WTC11 (cell line): ENCODE data around the gene GANAB. TPM values are rescaled to one million over a fixed set of nuclear protein-coding genes. Genes with fewer than 3 reads are reported as not detected.

Experiments used
- ATAC-seq: fragments of 200-7000 bp; cut with Tn5 transposase; 2 replicates; pipeline ENCODE4 v1.10.0; 2021; ENCODE audit warnings: mild to moderate bottlenecking, moderate library complexity
- CTCF ChIA-PET: fragments of 300-600 bp; sonication (Branson Sonifier 250); formaldehyde crosslinking; loops from one replicate; lab custom pipeline; 2021; ENCODE audit warnings: antibody characterized with exemption; lab: Charles Lee
- POLR2A ChIA-PET: fragments of 350-600 bp; sonication (Branson Sonifier 250); formaldehyde crosslinking; loops from one replicate; lab custom pipeline; 2021; ENCODE audit warnings: antibody characterized with exemption; lab: Charles Lee
- DNase-seq: peaks from one replicate; pipeline ENCODE4 v3.0.0; 2021; ENCODE audit warnings: low spot score
- H3K27ac Mint-ChIP-seq: 2 replicates; pipeline ENCODE4 v1.8.0; 2021; ENCODE audit warnings: mixed read lengths
- H3K27me3 Mint-ChIP-seq: 2 replicates; pipeline ENCODE4 v1.8.0; 2021; ENCODE audit warnings: low read depth, mild to moderate bottlenecking, moderate library complexity, mixed read lengths
- H3K36me3 Mint-ChIP-seq: 2 replicates; pipeline ENCODE4 v1.8.0; 2021; ENCODE audit warnings: mixed read lengths
- H3K4me1 Mint-ChIP-seq: 2 replicates; pipeline ENCODE4 v1.8.0; 2022; ENCODE audit warnings: mixed read lengths
- H3K4me3 Mint-ChIP-seq: 2 replicates; pipeline ENCODE4 v1.8.0; 2021; ENCODE audit warnings: mild to moderate bottlenecking, moderate library complexity, mixed read lengths
- H3K9me3 Mint-ChIP-seq: 2 replicates; pipeline ENCODE4 v1.8.0; 2021; ENCODE audit warnings: mixed read lengths
- CBFB ChIP-seq: sonication (generic); formaldehyde crosslinking; IDR thresholded peaks from 2 replicates; pipeline ENCODE4 v1.8.1; 2022; ENCODE audit warnings: mild to moderate bottlenecking, low read depth, missing genetic modification reagents
- CDX4 ChIP-seq: fragments of 250-450 bp; sonication (Bioruptor Pico); IDR thresholded peaks from 2 replicates; pipeline ENCODE4 v1.9.0; 2021; ENCODE audit warnings: moderate library complexity, mild to moderate bottlenecking, inconsistent platforms, borderline replicate concordance
- ELF4 ChIP-seq: sonication (generic); formaldehyde crosslinking; IDR thresholded peaks from 2 replicates; pipeline ENCODE4 v1.8.1; 2022; ENCODE audit warnings: low read depth, mild to moderate bottlenecking, moderate library complexity, missing genetic modification reagents
- FOXJ3 ChIP-seq: sonication (generic); formaldehyde crosslinking; IDR thresholded peaks from 2 replicates; pipeline ENCODE4 v1.9.0; 2021; ENCODE audit warnings: missing genetic modification reagents, mild to moderate bottlenecking, borderline replicate concordance
- FOXP1 ChIP-seq: sonication (generic); formaldehyde crosslinking; IDR thresholded peaks from 2 replicates; pipeline ENCODE4 v1.8.0; 2022; ENCODE audit warnings: missing genetic modification reagents, mild to moderate bottlenecking, moderate library complexity, borderline replicate concordance
- GTF2I ChIP-seq: fragments of 250-450 bp; sonication (Bioruptor Pico); conservative IDR thresholded peaks from 2 replicates; pipeline ENCODE4 v1.4.0; 2021; ENCODE audit warnings: mild to moderate bottlenecking
- HMGXB4 ChIP-seq: sonication (generic); formaldehyde crosslinking; IDR thresholded peaks from 2 replicates; pipeline ENCODE4 v1.8.1; 2023; ENCODE audit warnings: mild to moderate bottlenecking, moderate library complexity, missing genetic modification reagents
- JUN ChIP-seq: sonication (generic); formaldehyde crosslinking; IDR thresholded peaks from 2 replicates; pipeline ENCODE4 v1.8.0; 2023; ENCODE audit warnings: mild to moderate bottlenecking, missing genetic modification reagents
- NFYB ChIP-seq: sonication (generic); formaldehyde crosslinking; conservative IDR thresholded peaks from 2 replicates; pipeline ENCODE4 v1.8.0; 2022; ENCODE audit warnings: low read depth, missing genetic modification reagents
- NR2C2 ChIP-seq: sonication (generic); formaldehyde crosslinking; IDR thresholded peaks from 2 replicates; pipeline ENCODE4 v1.8.0; 2022; ENCODE audit warnings: mild to moderate bottlenecking, missing genetic modification reagents
- RELA ChIP-seq: sonication (generic); formaldehyde crosslinking; IDR thresholded peaks from 2 replicates; pipeline ENCODE4 v1.8.1; 2022; ENCODE audit warnings: missing genetic modification reagents, mild to moderate bottlenecking, borderline replicate concordance
- RORB ChIP-seq: fragments of 250-450 bp; sonication (Bioruptor Pico); IDR thresholded peaks from 2 replicates; pipeline ENCODE4 v1.9.0; 2021; ENCODE audit warnings: mild to moderate bottlenecking
- SP1 ChIP-seq: sonication (generic); formaldehyde crosslinking; conservative IDR thresholded peaks from 2 replicates; pipeline ENCODE4 v1.8.1; 2022; ENCODE audit warnings: missing genetic modification reagents
- TEAD1 ChIP-seq: sonication (generic); formaldehyde crosslinking; IDR thresholded peaks from 2 replicates; pipeline ENCODE4 v1.8.0; 2022; ENCODE audit warnings: mild to moderate bottlenecking, missing genetic modification reagents
- TEAD4 ChIP-seq: sonication (generic); formaldehyde crosslinking; IDR thresholded peaks from 2 replicates; pipeline ENCODE4 v1.8.0; 2022; ENCODE audit warnings: mild to moderate bottlenecking, missing genetic modification reagents
- TP53 ChIP-seq: sonication (generic); formaldehyde crosslinking; IDR thresholded peaks from 2 replicates; pipeline ENCODE4 v1.8.1; 2023; ENCODE audit warnings: mild to moderate bottlenecking, missing genetic modification reagents
- ZBTB21 ChIP-seq: sonication (generic); formaldehyde crosslinking; IDR thresholded peaks from 2 replicates; pipeline ENCODE4 v1.8.1; 2023; ENCODE audit warnings: mild to moderate bottlenecking, missing genetic modification reagents, borderline replicate concordance
- ZMAT4 ChIP-seq: fragments of 250-450 bp; sonication (Bioruptor Pico); IDR thresholded peaks from 2 replicates; pipeline ENCODE4 v1.9.0; 2021; ENCODE audit warnings: mild to moderate bottlenecking
- ZNF121 ChIP-seq: sonication (generic); formaldehyde crosslinking; IDR thresholded peaks from 2 replicates; pipeline ENCODE4 v1.8.0; 2023; ENCODE audit warnings: missing genetic modification reagents
- ZNF219 ChIP-seq: sonication (generic); formaldehyde crosslinking; IDR thresholded peaks from 2 replicates; pipeline ENCODE4 v1.8.0; 2023; ENCODE audit warnings: missing genetic modification reagents, mild to moderate bottlenecking, borderline replicate concordance
- ZNF512 ChIP-seq: sonication (generic); formaldehyde crosslinking; IDR thresholded peaks from 2 replicates; pipeline ENCODE4 v1.8.1; 2022; ENCODE audit warnings: missing genetic modification reagents, borderline replicate concordance
- total RNA-seq: library from RNA; stranded (reverse); gene quantifications from 3 replicates; pipeline ENCODE4 v1.2.3, GENCODE V29; 2021
- TF ChIP-seq, protein P1 (sequence below): sonication (generic); formaldehyde crosslinking; conservative IDR thresholded peaks from 2 replicates; pipeline ENCODE4 v1.8.1; 2023; ENCODE audit warnings: mild to moderate bottlenecking, low read depth, missing genetic modification reagents, moderate library complexity
- TF ChIP-seq, protein P2 (sequence below): sonication (generic); formaldehyde crosslinking; IDR thresholded peaks from 2 replicates; pipeline ENCODE4 v1.8.0; 2023; ENCODE audit warnings: missing genetic modification reagents
- TF ChIP-seq, protein P3 (sequence below): sonication (generic); formaldehyde crosslinking; IDR thresholded peaks from 2 replicates; pipeline ENCODE4 v1.8.0; 2022; ENCODE audit warnings: missing genetic modification reagents
- TF ChIP-seq, protein P4 (sequence below): sonication (generic); formaldehyde crosslinking; IDR thresholded peaks from 2 replicates; pipeline ENCODE4 v1.8.1; 2023; ENCODE audit warnings: mild to moderate bottlenecking, missing genetic modification reagents, moderate library complexity

The GANAB gene
- total RNA-seq, 1 experiment from 2014 or later = 327 TPM

DNA sequence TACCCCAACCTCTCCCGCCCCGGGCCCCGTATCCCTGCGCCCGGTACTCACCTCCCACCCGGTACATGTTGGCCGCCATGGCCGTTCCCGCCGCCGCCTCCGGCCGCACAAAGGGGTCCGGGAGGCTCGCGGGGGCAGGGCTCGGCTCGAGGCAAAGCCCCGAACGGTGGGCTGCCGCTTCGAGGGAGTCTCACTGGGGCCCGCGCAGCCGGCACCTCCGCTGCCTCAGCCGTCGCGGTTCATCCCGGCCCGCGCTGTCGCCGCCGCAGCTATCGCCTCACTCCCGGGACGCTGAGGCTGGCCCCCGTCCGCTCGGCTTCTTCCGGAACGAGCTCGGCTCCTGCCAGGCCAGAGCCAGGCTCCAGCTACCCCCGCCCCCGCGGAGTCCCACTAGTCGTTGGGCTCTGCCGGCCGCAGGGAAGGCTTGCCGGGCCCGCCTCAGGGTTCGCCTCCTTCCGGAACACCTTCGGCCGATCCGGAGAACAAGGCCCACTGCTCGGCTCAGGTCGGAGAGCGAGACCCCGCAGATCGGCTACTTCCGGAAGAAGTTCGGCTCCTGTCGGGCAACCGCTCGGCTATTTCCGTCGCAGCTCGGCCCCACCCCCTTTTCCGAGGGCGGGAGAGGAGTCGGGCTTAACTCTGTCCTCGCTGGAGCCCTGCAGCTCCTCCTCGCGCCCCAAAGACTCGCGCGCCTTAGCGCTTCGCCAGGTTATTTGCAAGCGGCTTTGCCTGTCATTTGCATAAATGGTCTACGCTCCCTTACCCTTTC is 44.9 kb downstream of the GANAB start, which contains the start of gene MTA2:
Gene MTA2, minus strand, starts transcription at position 494 of the 769 bp plus-strand sequence. Its CDS starts 415 bp downstream, at position 79.
- peak; percentile 99 for DNase-seq
- ChIA-PET CTCF (interaction anchor here (0.6 to 8.9 kb wide), 13 partner anchors 9 to 207 kb away, joined by 3 to 74 read pairs (median 5); partner anchors contain the start of genes B3GAT3, EEF1G, EML3 and HNRNPUL2), POLR2A (interaction anchor here (0.6 to 3.1 kb wide), 17 partner anchors 10 to 251 kb away, joined by 3 to 53 read pairs (median 4); partner anchors contain the start of genes B3GAT3, BSCL2, C11orf98 and CSKMT)
- Mint-ChIP-seq H3K27ac (peak within 1 kb of the TSS; percentile 98), H3K4me3 (peak within 1 kb of the TSS; percentile 91), H3K4me1 (peaks cover 46% of the 10 kb centered on the region), H3K36me3 (peaks cover 40% of the 10 kb centered on the region), H3K9me3 (no peaks in the 10 kb centered on the region), H3K27me3 (peaks cover 26% of the 10 kb centered on the region)
- ATAC-seq = peak; percentile 87
- peak; percentile 26; the same call in 1 of the 2 replicates for TF ChIP-seq RELA (CRISPR knock-in tag)
- no peak for TF ChIP-seq CDX4 (CRISPR knock-in tag)
- TF ChIP-seq GTF2I (CRISPR knock-in tag) = no peak
- no peak for TF ChIP-seq ZNF121 (CRISPR knock-in tag)
- no peak for TF ChIP-seq RORB (CRISPR knock-in tag)
- no peak for TF ChIP-seq ZNF512 (CRISPR knock-in tag)
- TF ChIP-seq, protein P1, sequence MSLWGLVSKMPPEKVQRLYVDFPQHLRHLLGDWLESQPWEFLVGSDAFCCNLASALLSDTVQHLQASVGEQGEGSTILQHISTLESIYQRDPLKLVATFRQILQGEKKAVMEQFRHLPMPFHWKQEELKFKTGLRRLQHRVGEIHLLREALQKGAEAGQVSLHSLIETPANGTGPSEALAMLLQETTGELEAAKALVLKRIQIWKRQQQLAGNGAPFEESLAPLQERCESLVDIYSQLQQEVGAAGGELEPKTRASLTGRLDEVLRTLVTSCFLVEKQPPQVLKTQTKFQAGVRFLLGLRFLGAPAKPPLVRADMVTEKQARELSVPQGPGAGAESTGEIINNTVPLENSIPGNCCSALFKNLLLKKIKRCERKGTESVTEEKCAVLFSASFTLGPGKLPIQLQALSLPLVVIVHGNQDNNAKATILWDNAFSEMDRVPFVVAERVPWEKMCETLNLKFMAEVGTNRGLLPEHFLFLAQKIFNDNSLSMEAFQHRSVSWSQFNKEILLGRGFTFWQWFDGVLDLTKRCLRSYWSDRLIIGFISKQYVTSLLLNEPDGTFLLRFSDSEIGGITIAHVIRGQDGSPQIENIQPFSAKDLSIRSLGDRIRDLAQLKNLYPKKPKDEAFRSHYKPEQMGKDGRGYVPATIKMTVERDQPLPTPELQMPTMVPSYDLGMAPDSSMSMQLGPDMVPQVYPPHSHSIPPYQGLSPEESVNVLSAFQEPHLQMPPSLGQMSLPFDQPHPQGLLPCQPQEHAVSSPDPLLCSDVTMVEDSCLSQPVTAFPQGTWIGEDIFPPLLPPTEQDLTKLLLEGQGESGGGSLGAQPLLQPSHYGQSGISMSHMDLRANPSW (CRISPR knock-in tag) = no peak
- no peak for TF ChIP-seq ZBTB21 (CRISPR knock-in tag)
- no peak for TF ChIP-seq JUN (CRISPR knock-in tag)
- TF ChIP-seq, protein P2, sequence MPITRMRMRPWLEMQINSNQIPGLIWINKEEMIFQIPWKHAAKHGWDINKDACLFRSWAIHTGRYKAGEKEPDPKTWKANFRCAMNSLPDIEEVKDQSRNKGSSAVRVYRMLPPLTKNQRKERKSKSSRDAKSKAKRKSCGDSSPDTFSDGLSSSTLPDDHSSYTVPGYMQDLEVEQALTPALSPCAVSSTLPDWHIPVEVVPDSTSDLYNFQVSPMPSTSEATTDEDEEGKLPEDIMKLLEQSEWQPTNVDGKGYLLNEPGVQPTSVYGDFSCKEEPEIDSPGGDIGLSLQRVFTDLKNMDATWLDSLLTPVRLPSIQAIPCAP = no peak
- TF ChIP-seq, protein P3, sequence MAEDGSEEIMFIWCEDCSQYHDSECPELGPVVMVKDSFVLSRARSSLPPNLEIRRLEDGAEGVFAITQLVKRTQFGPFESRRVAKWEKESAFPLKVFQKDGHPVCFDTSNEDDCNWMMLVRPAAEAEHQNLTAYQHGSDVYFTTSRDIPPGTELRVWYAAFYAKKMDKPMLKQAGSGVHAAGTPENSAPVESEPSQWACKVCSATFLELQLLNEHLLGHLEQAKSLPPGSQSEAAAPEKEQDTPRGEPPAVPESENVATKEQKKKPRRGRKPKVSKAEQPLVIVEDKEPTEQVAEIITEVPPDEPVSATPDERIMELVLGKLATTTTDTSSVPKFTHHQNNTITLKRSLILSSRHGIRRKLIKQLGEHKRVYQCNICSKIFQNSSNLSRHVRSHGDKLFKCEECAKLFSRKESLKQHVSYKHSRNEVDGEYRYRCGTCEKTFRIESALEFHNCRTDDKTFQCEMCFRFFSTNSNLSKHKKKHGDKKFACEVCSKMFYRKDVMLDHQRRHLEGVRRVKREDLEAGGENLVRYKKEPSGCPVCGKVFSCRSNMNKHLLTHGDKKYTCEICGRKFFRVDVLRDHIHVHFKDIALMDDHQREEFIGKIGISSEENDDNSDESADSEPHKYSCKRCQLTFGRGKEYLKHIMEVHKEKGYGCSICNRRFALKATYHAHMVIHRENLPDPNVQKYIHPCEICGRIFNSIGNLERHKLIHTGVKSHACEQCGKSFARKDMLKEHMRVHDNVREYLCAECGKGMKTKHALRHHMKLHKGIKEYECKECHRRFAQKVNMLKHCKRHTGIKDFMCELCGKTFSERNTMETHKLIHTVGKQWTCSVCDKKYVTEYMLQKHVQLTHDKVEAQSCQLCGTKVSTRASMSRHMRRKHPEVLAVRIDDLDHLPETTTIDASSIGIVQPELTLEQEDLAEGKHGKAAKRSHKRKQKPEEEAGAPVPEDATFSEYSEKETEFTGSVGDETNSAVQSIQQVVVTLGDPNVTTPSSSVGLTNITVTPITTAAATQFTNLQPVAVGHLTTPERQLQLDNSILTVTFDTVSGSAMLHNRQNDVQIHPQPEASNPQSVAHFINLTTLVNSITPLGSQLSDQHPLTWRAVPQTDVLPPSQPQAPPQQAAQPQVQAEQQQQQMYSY (CRISPR knock-in tag) = no peak
- TF ChIP-seq, protein P4, sequence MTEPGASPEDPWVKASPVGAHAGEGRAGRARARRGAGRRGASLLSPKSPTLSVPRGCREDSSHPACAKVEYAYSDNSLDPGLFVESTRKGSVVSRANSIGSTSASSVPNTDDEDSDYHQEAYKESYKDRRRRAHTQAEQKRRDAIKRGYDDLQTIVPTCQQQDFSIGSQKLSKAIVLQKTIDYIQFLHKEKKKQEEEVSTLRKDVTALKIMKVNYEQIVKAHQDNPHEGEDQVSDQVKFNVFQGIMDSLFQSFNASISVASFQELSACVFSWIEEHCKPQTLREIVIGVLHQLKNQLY (CRISPR knock-in tag) = no peak
- TF ChIP-seq SP1 (CRISPR knock-in tag) = peak; percentile 75
- no peak for TF ChIP-seq TEAD4 (CRISPR knock-in tag)
- TF ChIP-seq HMGXB4 (CRISPR knock-in tag) = peak; percentile 77; the same call in 1 of the 2 replicates
- TF ChIP-seq FOXP1 = peak; percentile 91
- TF ChIP-seq ELF4 (CRISPR knock-in tag) = no peak
- no peak for TF ChIP-seq NR2C2 (CRISPR knock-in tag)
- no peak for TF ChIP-seq TP53 (CRISPR knock-in tag)
- TF ChIP-seq CBFB (CRISPR knock-in tag) = no peak
- TF ChIP-seq TEAD1 (CRISPR knock-in tag) = peak; percentile 48; the same call in 1 of the 2 replicates
- no peak for TF ChIP-seq FOXJ3 (CRISPR knock-in tag)
- no peak for TF ChIP-seq NFYB (CRISPR knock-in tag)
- no peak for TF ChIP-seq ZNF219 (CRISPR knock-in tag)
- no peak for TF ChIP-seq ZMAT4 (CRISPR knock-in tag)
